DND-41 (cell line): ENCODE data around the gene MRPL40.

Source experiments
- EZH2 ChIP-seq: IDR thresholded peaks from 3 replicates; pipeline ENCODE4 v1.6.1; 2012; ENCODE audit warnings: borderline replicate concordance, low read depth, mild to moderate bottlenecking, moderate library complexity, low read length, inconsistent platforms; ENCODE audit not compliant: severe bottlenecking
- TF ChIP-seq, protein P1 (sequence below): IDR thresholded peaks from 2 replicates; pipeline ENCODE4 v1.5.1; 2012; ENCODE audit warnings: borderline replicate concordance, low read length, moderate library complexity, mild to moderate bottlenecking; ENCODE audit not compliant: poor library complexity, severe bottlenecking; ENCODE audit errors: extremely low read depth

- TF ChIP-seq, protein P1, sequence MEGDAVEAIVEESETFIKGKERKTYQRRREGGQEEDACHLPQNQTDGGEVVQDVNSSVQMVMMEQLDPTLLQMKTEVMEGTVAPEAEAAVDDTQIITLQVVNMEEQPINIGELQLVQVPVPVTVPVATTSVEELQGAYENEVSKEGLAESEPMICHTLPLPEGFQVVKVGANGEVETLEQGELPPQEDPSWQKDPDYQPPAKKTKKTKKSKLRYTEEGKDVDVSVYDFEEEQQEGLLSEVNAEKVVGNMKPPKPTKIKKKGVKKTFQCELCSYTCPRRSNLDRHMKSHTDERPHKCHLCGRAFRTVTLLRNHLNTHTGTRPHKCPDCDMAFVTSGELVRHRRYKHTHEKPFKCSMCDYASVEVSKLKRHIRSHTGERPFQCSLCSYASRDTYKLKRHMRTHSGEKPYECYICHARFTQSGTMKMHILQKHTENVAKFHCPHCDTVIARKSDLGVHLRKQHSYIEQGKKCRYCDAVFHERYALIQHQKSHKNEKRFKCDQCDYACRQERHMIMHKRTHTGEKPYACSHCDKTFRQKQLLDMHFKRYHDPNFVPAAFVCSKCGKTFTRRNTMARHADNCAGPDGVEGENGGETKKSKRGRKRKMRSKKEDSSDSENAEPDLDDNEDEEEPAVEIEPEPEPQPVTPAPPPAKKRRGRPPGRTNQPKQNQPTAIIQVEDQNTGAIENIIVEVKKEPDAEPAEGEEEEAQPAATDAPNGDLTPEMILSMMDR, result no peak
- TF ChIP-seq EZH2, result no peak
These were observed 20.7 kb upstream of the MRPL40 start for GRCh38 chr22:19411690-19412045.
